Activated CD8-positive, alpha-beta memory T cell treated with anti-CD3 and anti-CD28 coated beads, Interleukin-2, amount 50 U/mL, for 24 hours (primary cell): ENCODE data around the gene BCL7A.
"Not testable (repeated sequence)": the region's sequence is repeated elsewhere in the genome, so short reads cannot be mapped to it uniquely, and the experiment has no call there.

Experiments
- DNase-seq: peaks from one replicate; pipeline ENCODE4 v3.0.0-alpha.2; 2020; ENCODE audit errors: extremely low read depth

Gene BCL7A

DNA sequence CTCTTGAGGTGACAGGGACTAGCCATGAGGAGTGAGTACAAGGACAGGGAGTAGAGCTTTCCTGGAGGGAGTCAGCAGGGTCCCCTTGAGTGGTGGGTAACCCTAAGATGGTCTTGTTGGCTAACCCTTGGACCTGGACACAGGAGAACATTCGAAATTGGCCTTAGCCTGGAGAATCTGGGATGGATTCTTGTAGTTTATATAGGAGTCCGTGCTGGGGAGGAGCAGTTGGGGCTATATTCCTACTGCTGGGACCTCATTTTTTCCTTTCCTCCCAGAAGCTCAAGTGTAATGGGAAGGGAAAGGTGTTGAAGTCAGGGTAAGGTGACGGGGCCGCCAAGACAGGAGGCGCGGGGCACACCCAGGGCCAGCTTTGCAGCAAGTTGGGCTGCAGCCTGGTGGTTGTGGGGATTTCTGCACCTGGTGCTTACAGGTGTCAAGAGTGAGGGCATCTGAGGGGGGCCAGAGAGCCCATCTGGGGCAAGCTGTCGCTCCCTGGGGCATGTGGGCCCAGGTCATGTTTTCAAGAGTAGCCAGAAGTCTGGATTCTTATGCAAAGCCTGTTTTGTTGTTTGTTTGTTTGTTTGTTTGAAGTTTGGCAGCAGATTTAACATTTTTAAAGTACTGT lies 5.1 kb downstream of the BCL7A start:
- DNase-seq: no peak

DNA sequence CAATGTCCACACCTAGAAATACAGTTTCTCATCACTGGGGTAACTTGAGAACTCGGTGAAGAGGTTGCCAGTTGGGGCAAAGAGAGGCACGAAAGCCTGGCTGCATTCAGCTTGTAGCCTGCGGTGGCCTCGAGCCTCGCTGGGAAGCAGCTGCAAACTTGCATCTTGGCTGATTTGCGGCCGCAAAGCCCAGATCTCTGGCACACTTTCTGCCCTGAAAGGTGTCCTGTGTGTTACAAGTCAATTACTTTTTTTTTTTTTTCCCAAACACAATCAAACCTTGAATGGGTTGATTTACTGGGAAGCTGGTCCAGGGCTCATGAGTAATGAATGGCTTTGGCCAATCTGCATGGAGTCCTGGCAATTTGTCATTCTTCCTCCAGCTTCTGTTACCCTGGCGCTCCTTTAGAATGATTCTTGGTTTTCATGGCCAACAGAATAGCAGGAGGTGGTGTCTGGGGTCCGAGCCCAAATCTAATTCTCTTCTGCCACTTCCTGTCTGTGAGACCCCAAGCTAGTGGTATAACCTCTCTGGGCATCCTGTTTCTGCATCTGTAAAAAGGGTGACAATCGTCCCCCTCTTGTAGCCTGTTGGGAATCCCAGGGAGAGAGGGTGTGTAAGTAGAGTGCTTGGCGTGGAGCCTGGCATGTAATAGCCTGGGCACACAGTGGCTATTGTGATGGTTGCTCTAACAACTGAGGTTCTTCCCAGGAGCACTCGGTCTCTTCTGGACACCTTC lies 6.7 kb downstream of the BCL7A start:
- DNase-seq: no peak

DNA sequence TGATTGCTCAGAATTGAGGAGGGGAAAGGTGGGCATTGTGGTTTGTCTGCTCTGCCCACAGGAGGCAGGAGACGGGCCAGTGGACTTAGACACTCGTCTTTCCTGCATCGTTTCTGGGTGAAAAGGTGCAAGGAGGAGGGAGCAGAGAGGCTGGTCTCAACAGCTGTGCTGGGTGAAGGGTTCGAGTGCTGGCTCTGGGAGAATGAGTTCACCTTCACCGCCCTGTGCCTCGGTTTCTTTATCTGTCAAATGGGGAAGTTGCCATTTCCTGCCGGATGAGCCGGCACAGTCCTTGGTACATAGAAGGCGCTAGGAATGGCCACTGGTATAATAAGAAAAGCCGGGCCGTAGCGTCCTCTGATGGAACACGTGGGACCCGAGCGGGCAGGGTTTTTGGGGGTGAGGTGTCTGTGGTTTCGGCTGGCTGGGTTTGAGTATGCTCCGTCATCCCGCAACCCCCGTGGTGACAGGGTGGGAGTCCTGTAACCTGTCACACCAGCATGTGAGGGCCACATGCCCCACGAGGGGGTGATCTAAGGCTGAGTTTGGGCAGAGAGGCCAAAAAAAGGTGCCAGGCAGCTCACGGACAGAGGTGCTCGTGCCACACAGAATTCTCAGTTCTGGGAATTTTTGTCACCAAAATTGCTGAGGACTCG lies 7.3 kb downstream of the BCL7A start:
- no peak for DNase-seq

DNA sequence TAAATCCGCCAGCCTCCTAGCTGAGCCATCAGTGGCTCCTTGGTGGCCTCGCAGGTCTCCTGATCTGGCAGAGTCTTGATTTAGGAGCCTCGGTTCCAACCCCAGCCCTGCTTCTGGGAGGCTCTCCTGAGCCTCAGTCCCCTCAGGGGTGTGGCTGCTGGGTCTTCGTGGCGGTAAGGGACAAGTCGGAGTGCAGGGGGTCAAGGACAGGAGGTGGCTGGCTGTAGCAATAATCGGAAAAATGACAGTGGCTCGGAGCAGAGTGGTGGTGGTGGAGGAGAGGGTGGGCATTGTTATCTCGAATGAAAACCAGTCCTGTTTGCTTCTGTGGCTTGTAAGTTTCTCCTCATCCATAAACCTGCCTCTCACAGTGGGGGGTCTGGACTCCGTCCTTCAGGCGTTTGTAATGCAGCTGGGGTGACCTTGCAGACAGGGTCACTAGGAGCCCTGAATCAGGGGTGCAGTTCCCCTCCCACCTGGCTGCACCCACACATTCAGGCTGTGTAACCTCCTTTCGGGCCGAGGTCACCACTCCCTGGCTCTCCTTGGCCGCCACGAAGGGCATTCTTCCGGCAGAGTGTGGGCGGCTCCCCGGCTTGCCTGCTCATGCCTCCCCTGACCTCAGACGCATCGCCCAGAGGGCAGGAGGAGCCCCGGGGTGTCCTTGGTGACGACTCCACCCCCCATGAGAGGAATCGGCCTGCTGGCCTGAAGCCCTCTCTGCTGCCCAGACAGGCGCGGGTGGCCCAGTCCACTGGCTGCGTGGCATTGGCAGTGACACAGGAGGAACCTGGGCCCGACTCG lies 8.1 kb downstream of the BCL7A start:
- no peak for DNase-seq

DNA sequence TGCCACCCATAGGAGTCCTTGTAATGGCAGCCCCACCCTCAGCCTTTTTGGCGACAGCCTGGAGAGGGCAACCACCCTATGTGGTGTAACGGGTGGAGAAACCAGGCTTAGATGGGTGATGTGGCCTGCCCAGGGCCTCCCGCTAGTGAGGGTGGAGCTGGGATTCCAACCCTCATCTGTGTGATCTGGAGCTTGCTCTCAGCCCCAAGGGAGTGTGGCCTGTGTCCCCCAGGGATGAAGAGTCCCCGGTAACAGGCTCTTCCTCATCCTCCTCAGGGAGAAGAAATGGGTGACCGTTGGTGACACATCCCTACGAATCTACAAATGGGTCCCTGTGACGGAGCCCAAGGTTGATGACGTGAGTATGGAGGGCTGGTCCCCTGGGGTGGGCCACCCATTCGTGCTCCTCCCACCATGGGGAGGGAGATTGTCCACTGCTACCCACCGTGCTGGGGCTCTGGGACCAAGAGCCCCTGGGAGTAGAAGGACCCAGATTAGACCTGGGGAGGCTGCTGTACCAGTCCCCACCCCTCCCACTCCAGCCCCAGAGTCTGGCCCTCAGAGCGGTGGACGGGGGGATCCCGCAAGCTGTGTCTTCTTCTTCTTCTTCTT lies 8.8 kb downstream of the BCL7A start:
- no peak for DNase-seq

DNA sequence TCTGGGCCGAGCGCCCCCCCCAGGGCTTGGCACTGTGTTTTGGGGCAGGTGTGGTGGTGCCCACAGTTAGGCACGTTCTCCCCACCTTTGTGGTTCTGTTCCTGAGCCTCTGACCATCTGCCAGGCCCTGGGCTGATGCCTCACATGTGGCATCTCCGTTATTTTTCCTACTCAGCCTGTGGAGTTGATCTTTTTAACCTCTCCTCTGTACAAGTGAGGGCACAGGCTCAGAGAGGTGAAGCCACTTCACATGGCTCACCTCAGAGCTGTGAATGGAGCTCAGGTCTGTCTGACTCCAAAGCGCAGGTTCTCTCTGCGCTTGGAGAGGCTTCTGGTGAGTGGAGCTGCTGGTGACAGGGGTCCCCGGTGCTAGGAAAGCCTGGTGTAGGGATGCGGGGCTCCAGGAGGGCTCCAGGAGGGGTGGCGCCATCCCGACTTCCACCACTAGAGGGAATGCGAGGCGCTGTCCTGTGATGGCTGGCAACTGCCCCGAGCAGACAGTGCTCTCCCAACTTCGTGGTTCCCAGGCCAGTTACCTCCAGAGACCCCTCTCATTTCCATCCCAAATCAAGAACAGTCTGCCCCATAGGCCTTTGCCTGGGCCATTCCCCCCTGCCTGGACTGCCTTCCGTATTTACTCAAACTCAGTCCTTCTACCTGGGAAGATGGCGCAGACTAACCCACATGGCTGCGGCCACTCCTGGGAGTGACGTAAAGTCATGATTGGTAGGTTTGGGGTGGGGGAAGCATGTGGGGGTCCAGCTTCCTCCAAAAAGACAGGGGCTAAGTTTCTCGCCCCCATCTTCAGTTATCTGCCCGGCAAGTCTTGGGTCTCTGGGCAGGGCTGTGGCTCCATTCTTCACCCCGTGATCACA lies 9.9 kb downstream of the BCL7A start:
- no peak for DNase-seq

DNA sequence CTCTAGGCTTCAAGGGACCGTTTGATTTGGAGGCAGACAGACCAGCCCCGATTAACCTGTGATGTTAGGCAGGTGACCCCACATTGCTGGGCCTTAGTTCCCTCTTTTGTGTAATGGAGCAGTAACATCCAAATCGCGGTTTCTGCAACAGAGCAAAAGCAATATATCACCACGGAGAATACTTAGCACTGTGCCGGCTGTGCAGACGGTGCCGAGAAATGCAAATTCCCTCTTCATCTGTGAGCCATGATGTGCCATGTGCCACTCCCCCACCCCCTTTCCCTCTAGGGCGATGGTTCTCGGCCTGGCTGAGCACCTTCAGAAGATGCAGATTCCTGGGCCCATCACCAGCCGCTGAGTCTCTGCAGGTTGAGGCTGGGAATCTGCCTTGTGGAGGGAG lies 10.9 kb downstream of the BCL7A start:
- DNase-seq: no peak

DNA sequence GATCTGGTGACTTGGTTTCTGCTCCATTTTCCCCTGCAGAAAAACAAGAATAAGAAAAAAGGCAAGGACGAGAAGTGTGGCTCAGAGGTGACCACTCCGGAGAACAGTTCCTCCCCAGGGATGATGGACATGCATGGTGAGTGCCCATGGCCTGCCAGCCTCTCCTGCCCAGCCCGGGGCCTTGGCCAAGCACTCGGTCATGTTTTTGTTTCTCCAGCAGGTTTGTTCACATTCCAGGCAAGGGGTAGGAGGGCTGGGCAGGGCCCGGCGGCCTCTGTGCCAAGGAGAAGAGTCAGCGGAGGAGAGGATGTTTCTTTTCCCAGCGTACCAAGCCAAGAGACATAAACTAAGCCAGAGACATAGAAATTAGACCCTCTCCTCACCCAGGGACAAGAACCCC lies 13.6 kb downstream of the BCL7A start:
- no peak for DNase-seq

DNA sequence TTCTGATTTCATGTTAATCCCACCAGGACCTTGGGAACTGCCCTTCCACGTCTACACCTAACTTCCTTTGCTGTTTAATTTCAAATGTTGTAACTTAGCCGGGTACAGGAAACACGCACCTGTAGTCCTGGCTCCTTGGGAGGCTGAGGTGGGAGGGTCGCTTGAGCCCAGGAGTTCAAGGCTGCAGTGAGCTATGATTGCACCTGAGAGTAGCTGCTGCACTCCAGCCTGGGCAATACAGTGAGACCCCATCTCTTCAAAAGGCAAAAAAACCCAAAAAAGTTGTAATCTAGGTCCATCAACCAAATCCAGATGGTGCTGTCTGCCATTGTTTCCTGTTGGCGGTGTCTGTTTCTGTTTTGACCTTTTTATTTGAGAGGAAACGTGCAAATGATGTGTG lies 14.5 kb downstream of the BCL7A start:
- DNase-seq: no peak

DNA sequence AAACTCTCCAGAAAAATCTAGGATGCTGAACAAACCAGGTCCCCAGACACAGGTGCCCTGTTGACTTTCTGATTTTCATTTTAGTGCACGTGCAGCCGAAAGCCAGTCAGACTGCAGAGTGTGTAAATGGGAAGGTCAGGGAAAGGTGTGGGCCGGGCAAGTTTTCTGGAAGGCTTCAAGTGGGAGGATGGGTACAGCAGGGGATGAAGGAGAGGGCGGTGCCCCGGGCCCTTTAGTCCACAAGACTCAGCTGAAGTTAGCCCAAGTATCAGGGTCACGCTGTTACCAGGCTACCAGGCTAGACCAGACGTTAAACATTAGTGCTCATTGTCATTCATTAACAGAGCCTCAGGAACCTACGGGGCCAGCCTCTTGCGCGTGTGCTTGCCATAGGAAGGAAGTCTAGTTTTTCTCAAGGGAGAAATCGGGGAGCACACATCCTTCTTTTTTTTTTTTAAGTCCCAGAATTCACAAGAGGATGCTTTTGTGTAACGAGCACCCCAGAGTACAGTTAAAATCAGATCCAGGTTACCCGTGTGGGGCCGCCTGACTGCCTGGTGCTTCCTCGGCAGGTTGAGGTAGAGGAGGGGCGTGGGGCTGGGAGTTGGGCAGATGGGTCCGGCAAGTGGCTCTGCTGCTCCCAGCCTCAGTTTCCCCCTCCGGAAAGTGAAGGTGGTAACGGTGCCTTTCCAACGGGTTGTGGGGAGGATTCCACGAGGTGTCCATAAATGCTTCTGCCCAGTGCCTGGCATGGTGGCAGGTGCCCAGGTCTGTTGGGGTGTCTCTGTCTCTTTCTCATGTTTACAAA lies 19.1 kb downstream of the BCL7A start:
- DNase-seq: no peak

DNA sequence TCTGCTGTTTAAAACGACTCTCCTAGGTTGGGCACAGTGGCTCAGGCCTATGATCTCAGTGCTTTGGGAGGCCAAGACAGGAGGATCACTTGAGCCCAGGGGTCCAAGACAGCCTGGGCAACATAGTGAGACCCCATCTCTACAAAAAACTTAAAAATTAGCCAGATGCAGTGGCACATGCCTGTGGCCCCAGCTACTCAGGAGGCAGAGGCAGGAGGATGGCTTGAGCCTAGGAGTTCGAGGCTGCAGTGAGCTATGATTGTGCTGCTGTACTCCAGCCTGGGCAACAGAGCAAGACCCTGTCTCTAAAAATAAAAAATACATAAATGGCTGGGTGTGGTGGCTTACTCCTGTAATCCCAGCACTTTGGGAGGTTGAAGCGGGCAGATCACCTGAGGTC lies 19.8 kb downstream of the BCL7A start:
- not testable (repeated sequence) for DNase-seq

DNA sequence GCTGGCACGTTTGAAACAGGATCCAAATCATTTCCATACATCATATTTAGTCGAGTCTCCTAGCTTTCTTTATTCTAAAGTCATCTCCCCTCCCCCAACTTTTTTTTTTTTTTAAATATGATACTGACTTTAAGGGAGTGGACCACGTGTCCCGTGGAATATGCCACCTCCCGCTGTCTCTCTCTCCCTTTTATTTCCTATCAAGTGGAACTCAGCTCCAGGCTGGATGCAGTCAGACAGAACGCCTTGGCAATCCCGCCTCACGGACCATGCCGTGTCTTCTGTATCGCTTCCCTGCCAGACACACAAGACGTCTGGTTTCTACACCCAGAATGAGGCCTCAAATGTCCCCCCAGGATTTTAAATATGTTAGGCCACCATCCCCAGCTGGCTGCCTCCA lies 21.2 kb downstream of the BCL7A start:
- no peak for DNase-seq

DNA sequence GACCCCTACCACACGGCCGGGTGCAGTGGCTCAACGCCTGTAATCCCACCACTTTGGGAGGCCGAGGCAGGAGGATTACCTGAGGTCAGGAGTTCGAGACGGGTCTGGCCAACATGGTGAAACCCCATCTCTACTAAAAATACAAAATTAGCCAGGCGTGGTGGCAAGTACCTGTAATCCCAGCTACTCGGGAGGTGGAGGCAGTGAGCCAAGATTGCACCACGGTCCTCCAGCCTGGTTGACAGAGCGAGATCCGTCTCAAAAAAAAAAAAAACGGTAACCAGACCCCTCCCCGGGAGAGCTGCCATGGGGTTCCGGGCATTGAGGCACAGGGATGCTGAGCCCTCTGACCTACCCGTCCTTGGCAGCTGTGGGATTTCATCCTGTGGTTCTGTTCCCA lies 21.8 kb downstream of the BCL7A start:
- no peak for DNase-seq

DNA sequence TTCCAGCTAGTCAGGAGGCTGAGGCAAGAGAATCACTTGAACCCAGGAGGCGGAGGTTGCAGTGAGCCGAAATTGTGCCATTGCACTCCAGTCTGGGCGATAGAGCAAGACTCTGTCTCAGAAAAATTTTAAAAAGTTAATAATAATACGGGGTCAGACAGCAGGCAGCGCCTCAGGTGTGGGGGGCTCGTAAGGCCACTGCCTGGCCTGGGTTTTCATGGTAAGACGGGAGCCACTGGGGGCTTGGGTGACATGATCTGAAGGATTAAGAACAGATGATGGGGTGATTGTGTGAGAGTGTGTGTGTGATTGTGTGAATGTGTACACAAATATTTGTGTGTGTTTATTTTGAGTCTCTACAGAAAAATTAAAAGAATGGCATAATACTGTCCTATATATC lies 23.6 kb downstream of the BCL7A start:
- DNase-seq: no peak

DNA sequence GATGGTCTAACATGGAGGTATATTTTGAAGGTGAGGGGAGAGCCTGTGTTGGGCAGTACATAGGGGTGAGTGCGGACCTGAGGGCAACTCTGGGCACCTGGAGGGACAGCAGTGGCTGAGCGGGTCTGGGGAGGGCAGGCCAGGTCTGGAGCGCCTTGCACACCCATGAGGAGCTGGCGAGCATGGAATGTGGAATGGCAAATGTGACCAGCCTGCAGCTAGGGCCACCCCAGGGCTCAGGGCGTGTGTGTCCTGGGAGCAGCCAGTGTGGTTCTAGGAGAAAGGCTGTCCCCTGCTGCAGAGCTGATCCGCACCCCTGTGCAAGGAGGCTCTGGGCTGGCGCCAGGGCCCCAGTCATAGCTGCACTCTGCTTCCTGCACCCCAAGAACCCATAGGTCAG lies 24.5 kb downstream of the BCL7A start:
- no peak for DNase-seq

DNA sequence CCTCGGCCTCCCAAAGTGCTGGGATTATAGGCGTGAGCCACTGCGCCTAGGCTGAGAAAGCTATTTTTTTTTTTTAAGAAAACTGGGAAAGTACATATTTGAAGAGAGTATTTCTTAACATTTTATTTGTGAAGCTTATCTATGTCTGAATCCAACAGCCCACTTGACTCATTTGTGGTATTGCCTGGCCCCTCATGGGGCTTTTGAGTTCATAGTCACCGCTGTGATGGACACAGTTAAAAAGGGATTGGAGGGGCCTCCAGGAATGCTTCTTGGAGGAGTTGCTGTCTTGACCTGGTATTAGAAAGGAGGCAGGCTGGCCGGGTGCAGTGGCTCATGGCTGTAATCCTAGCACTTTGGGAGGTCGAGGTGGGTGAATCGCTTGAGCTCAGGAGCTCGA lies 26.5 kb downstream of the BCL7A start:
- no peak for DNase-seq

DNA sequence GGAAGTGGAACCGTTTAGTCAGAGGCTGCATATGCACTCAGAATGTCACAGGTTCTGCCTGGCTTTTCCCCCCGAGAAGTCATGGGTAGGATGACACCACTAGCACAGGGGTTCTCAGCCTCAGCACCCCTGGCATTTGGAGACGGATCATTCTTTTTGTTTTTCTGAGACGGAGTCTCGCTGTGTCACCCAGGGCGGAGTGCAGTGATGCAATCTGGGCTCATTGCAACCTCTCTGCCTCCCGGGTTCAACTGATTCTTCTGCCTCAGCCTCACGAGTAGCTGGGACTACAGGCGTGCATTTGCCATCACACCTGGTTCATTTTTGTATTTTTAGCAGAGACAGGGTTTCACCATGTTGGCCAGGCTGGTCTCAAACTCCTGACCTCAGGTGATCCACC lies 28.1 kb downstream of the BCL7A start:
- DNase-seq: no peak

DNA sequence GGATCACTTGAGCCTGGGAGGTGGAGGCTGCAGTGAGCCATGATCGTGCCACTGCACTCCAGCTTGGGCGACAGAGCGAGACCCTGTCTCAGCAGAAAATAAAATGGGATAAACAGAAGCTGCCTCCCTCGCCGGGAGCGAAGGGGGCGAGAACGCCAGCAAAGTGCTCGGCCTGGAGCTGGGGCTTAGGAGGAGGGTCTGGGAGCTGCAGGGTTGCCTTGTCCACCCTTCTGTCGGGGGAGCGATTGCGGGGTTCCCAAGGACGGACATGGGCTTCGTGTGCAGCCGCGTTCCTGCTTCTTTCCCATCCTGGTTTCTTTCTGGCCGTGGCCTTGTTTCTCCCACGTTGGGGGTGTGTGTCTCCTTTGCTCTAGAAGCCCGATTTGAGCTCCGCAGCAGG lies 29.0 kb downstream of the BCL7A start:
- DNase-seq: no peak

DNA sequence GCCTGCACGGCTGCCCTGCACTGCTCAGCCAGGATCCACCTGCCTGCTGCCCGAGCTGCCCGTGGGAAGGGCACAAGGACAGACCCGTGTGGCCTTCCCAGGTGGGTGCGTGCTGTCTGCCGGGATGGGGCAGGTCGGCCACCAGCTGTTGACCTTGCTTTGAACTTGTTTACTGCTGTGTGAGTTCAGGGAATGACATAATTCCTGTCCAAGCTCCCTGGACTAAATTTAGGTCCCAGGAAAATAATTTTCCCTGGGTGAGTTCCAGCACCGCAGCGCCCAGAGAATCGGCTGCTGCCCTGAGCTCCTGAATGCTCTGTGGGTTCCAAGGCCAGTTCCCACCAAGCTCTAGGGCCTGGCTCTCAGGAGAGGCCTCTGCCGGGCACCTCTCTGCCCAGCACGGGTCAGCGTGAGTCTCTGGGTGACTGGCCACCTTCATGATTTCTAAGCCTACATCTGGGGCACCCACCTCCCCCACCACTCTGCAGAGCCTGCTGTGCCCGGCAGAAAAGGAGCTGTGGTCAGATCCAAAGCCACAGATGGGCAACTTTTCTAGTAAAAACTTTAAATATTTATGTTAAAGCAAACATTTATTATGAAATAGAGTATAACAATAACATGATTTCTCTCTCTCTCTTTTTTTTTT lies 29.7 kb downstream of the BCL7A start:
- no peak for DNase-seq

DNA sequence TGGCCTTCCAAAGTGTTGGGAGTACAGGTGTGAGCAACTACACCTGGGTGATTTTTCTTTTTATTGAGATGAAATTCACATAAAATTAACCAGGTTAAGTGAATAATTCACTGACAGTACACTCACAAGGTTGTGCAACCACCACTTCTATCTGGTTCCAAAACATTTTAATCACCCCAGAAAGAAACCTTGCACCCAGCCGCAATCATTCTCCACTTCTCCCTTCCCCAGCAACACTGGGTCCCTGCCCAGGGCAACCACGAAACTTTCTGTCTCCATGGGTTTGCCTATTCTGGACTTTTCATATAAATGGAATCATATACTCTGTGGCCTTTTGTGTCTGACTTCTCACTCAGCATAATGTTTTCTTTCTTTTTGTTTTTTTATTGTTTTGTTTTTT lies 30.6 kb downstream of the BCL7A start:
- no peak for DNase-seq
